GM23248 (cell line): Measurements from ENCODE around the gene ITPKB. TPM values are rescaled to one million over a fixed set of nuclear protein-coding genes. Genes with fewer than 3 reads are reported as not detected.

Experiments used
- DNase-seq: peaks from one replicate; pipeline ENCODE4 v3.0.0-alpha.2; 2015
- H2AFZ ChIP-seq: fragments of 200-600 bp; sonication (generic); 2 replicates; pipeline ENCODE4 v1.6.1; 2016; ENCODE audit warnings: antibody characterized with exemption
- H3F3A ChIP-seq: fragments of 200-600 bp; sonication (generic); 2 replicates; pipeline ENCODE4 v1.6.1; 2016; ENCODE audit warnings: mild to moderate bottlenecking, antibody characterized with exemption, mixed run types; ENCODE audit not compliant: insufficient read depth
- H3K27ac ChIP-seq: fragments of 200-600 bp; sonication (generic); 2 replicates; pipeline ENCODE4 v1.5.1; 2016; ENCODE audit warnings: mild to moderate bottlenecking
- H3K27me3 ChIP-seq: fragments of 200-600 bp; sonication (generic); replicated peaks from 2 replicates; pipeline ENCODE4 v1.6.1; 2016; ENCODE audit warnings: mild to moderate bottlenecking; ENCODE audit not compliant: insufficient read depth
- H3K36me3 ChIP-seq: fragments of 200-600 bp; sonication (generic); 2 replicates; pipeline ENCODE4 v1.6.1; 2016; ENCODE audit warnings: low read depth, mild to moderate bottlenecking
- H3K4me1 ChIP-seq: fragments of 200-600 bp; sonication (generic); 2 replicates; pipeline ENCODE4 v1.6.1; 2016; ENCODE audit warnings: mild to moderate bottlenecking; ENCODE audit not compliant: insufficient read depth
- H3K4me2 ChIP-seq: fragments of 200-600 bp; sonication (generic); one replicate; pipeline ENCODE4 v1.6.1; 2016; ENCODE audit warnings: mild to moderate bottlenecking; ENCODE audit not compliant: unreplicated experiment
- H3K4me3 ChIP-seq: fragments of 200-600 bp; sonication (generic); 2 replicates; pipeline ENCODE4 v1.5.1; 2016; ENCODE audit warnings: mild to moderate bottlenecking
- H3K79me2 ChIP-seq: fragments of 200-600 bp; sonication (generic); 2 replicates; pipeline ENCODE4 v1.6.1; 2016; ENCODE audit warnings: mild to moderate bottlenecking; ENCODE audit not compliant: insufficient read depth
- H3K9ac ChIP-seq: fragments of 200-600 bp; sonication (generic); 2 replicates; pipeline ENCODE4 v1.6.1; 2016; ENCODE audit warnings: mild to moderate bottlenecking
- H3K9me2 ChIP-seq: fragments of 200-600 bp; sonication (generic); 2 replicates; pipeline ENCODE4 v1.6.1; 2016; ENCODE audit warnings: mixed run types, mild to moderate bottlenecking, moderate library complexity; ENCODE audit not compliant: insufficient read depth
- H3K9me3 ChIP-seq: fragments of 200-600 bp; sonication (generic); one replicate; pipeline ENCODE4 v1.6.1; 2017; ENCODE audit warnings: low read depth
- H4K20me1 ChIP-seq: fragments of 200-600 bp; sonication (generic); 2 replicates; pipeline ENCODE4 v1.6.0; 2016; ENCODE audit not compliant: insufficient read depth
- EZH2 ChIP-seq: fragments of 200-600 bp; sonication (generic); IDR thresholded peaks from 2 replicates; pipeline ENCODE4 v1.6.1; 2018; ENCODE audit warnings: antibody characterized with exemption, mild to moderate bottlenecking; ENCODE audit not compliant: insufficient read depth, poor library complexity, severe bottlenecking
- EZH2phosphoT487 ChIP-seq: fragments of 200-600 bp; sonication (generic); IDR thresholded peaks from 2 replicates; pipeline ENCODE4 v1.6.1; 2018; ENCODE audit warnings: antibody characterized with exemption, moderate library complexity, mild to moderate bottlenecking, low read depth; ENCODE audit not compliant: insufficient read depth
- WGBS, 2 experiments: methylation state at CpG; one replicate each; pipeline ENCODE4 v1.1.6; 2015 to 2017; ENCODE audit warnings: low lambda C conversion rate in 2 of 2, low coverage in 1 of 2; ENCODE audit errors: missing lambda C conversion rate in 2 of 2; 5-methylcytosine and 5-hydroxymethylcytosine counted together
- in situ Hi-C: fragments of 300-500 bp; cut with MboI; formaldehyde crosslinking; loops from 2 replicates; pipeline ENCODE4 v1.15.0; 2020
- polyA plus RNA-seq: library from polyadenylated mRNA; unstranded; fragments of >200 nt; fragmentation: Nextera tagmentation; extraction: Ambion mirVana; gene quantifications from 2 replicates; pipeline ENCODE4 v1.2.1, GENCODE V29; 2016
- total RNA-seq: library from RNA; depleted of rRNA; stranded (reverse); fragments of >200 nt; shearing (Covaris generic); gene quantifications from 2 replicates; pipeline ENCODE4 v1.2.3, GENCODE V29; 2014

ITPKB gene
- total and polyA plus RNA-seq, 2 experiments from 2014 or later: 0.26 to 0.86 TPM

DNA sequence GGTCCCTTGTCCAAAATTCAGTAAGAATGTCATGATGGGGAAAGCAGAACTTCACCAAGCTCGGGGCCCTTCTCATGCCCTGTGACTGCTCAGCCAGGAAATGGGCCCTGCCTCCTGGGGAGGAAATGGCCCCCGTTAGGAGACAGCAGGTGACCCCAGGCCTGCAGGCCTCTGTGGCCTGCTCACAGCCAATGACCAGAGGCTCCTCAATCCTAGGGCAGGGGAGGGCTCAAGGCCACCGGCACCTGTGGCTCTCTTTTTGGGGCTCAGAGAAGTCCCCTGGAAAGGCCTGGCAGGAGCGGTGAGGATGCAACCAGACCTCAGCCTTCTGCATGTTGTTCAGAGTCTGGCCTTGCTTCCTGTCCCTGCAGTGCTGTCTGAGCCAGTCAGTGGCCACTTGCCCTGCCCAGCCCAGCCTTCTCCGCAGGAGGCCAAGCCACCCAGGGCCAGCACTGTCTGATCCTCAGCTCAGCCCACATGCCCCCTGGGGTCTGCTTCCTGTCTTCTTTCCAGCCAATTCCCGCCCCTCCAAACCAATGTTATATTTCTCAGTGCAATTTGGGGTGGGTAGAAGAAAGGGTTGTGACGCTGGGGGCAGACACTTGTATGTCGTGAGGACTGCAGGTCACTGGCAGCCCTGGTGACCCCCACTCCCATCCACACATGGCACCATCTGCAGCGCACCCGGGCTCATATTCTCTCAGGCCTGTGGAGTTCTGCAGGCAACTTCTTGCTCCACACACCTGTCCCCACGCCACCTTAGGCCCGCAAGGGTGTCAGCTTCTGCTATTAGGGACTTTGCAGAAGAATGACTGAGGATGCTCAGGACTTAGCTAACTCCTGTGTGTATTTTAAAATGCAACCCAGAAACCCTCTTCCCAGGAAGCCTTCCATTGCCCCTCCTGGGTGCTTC lies 83.6 kb downstream of the ITPKB start:
- Histone ChIP-seq H3K4me1 (peaks cover 13% of the 10 kb centered on the region), H3K36me3 (no peaks in the 10 kb centered on the region), H3K27ac (no peak overlapping the region), H3K27me3 (no peaks in the 10 kb centered on the region), H3K4me3 (no peak overlapping the region), H2AFZ (no peak overlapping the region), H3K9me3 (no peaks in the 10 kb centered on the region), H3K79me2 (no peaks in the 10 kb centered on the region), H3K9me2 (no peaks in the 10 kb centered on the region), H3K4me2 (no peak overlapping the region), H4K20me1 (no peaks in the 10 kb centered on the region), H3K9ac (no peak overlapping the region), H3F3A (peaks cover 5% of the 10 kb centered on the region; the same call in 1 of the 2 replicates)
- in situ Hi-C loops: no loop called here
- no peak for DNase-seq
- WGBS, 2 experiments: 96 to 97% methylated on average over 12 of the region's 12 CpGs
- TF ChIP-seq EZH2: no peak
- no peak for TF ChIP-seq EZH2phosphoT487

DNA sequence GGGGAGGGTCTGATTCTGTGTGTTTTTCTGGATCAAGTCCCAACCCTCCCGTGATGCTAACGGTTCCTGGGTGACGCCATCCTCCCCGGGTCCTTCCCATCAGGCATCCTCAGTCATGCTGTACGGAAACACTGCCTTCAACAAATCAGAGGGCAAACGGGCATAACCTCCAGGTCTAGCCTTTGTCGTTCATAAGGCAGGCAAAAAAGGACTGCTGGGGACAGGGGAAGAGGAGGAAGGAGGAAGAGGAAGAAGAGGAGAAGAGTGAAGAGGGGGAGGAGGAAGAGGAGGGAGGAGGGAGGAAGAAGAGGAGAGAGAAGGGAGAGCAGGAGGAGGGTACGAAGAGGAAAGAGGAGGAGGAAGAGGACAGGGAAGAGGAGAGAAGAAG lies 84.4 kb downstream of the ITPKB start:
- Histone ChIP-seq H3K9me3 (no peaks in the 10 kb centered on the region), H3F3A (peaks cover 5% of the 10 kb centered on the region; the same call in 1 of the 2 replicates), H2AFZ (no peak overlapping the region), H3K27ac (no peak overlapping the region), H3K4me3 (no peak overlapping the region), H4K20me1 (no peaks in the 10 kb centered on the region), H3K9me2 (no peaks in the 10 kb centered on the region), H3K79me2 (no peaks in the 10 kb centered on the region), H3K36me3 (no peaks in the 10 kb centered on the region), H3K9ac (no peak overlapping the region), H3K27me3 (no peaks in the 10 kb centered on the region), H3K4me1 (peaks cover 13% of the 10 kb centered on the region), H3K4me2 (no peak overlapping the region)
- in situ Hi-C loops: no loop called here
- TF ChIP-seq EZH2phosphoT487 (no peak), EZH2 (no peak)
- no peak for DNase-seq
- 64 to 73% methylated on average over 8 of the region's 8 CpGs for WGBS, 2 experiments

DNA sequence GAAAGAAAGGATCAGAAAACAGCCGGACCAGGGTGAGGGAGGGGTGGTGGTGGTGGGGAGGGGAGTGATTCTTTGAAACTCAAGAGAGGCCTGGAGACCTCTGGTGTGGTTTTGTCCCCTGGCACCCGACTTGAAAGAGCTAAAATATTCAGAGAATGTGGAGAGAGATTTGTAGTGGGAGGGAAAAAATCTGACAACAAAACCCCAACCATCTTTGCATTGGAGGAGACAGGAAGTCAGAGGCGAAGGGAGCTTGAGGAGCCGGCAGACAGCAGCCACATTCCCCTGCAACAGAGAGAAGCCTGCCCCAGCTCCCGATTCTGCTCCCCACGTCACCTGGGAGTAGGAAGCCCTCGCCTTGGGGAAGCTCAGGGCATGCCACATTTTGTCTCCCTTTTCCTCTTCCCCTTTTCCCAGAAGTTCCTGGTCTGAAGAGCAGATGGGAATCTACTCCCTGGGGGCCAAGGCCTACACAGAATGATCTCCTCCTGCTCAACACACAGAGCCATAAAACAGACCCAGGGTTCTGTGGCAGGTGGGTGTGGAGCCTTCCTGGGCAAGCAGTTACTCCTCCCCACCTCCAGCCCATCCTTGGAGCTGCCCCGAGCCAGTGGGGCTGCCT lies 84.9 kb downstream of the ITPKB start:
- H3K9ac ChIP-seq: no peak overlapping the region
- no peaks in the 10 kb centered on the region for H3K36me3 ChIP-seq
- H3K27ac ChIP-seq: no peak overlapping the region

DNA sequence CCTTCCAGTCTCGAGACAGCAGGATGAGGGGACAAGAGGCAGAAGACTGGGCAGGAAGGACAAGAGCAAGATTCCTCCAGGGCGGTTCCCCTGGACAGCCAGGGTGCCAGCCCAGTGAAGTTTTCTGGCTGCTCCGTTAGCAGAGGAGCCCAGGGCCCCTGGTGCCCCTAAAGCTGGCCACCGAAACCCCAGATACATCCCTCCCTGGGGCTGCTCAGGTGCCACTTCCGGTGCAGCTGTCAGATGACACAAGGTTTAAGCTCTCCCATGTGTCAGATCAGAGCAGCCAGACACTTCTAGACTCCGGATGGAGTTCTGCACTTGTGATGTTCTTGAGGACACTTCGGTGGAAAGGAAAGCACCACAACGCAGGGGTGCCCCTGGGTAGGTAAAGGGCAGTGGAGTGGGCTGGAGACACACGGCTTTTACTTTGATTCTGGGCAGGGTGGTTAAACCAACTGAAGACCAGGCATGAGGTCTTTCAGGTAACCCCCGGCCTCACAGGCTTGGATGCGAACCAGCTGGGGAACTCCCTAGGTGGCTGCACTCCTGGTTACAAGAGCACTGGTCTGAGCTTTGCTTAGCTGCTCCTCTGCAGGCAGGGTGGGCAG lies 85.7 kb downstream of the ITPKB start:
- H3K27me3 ChIP-seq: no peaks in the 10 kb centered on the region
- no peaks in the 10 kb centered on the region for H3K79me2 ChIP-seq
- WGBS, 2 experiments: 83 to 86% methylated on average over 11 of the region's 11 CpGs
- H3K4me2 ChIP-seq: no peak overlapping the region
- TF ChIP-seq EZH2 (no peak), EZH2phosphoT487 (no peak)
- in situ Hi-C loops: no loop called here
- H3K4me1 ChIP-seq: peaks cover 13% of the 10 kb centered on the region
- no peaks in the 10 kb centered on the region for H3K9me3 ChIP-seq
- DNase-seq: no peak
- H3K9me2 ChIP-seq: no peaks in the 10 kb centered on the region
- H3F3A ChIP-seq: peaks cover 5% of the 10 kb centered on the region; the same call in 1 of the 2 replicates
- H3K4me3 ChIP-seq: no peak overlapping the region
- H2AFZ ChIP-seq: no peak overlapping the region
- no peaks in the 10 kb centered on the region for H3K36me3 ChIP-seq
- H3K9ac ChIP-seq: no peak overlapping the region
- H3K27ac ChIP-seq: no peak overlapping the region
- H4K20me1 ChIP-seq: no peaks in the 10 kb centered on the region

More for the DNA sequence above, 84.9 kb downstream of the ITPKB start:
- peaks cover 13% of the 10 kb centered on the region for H3K4me1 ChIP-seq
- no peaks in the 10 kb centered on the region for H3K9me3 ChIP-seq
- TF ChIP-seq EZH2: no peak
- no peak for TF ChIP-seq EZH2phosphoT487
- H3K79me2 ChIP-seq: no peaks in the 10 kb centered on the region
- no peaks in the 10 kb centered on the region for H4K20me1 ChIP-seq
- 78 to 82% methylated on average over 8 of the region's 8 CpGs for WGBS, 2 experiments
- DNase-seq: peak; percentile 21
- H3K9me2 ChIP-seq: no peaks in the 10 kb centered on the region
- H3K4me2 ChIP-seq: no peak overlapping the region
- no peak overlapping the region; the same call in 1 of the 2 replicates for H2AFZ ChIP-seq
- in situ Hi-C loops: no loop called here
- peaks cover 5% of the 10 kb centered on the region; the same call in 1 of the 2 replicates for H3F3A ChIP-seq
- no peak overlapping the region for H3K4me3 ChIP-seq
- no peaks in the 10 kb centered on the region for H3K27me3 ChIP-seq
